Subcutaneous adipose tissue (tissue), 4 donors: ENCODE measurements around the gene INTS2. TPM values are rescaled to one million over a fixed set of nuclear protein-coding genes. Genes with fewer than 3 reads are reported as not detected.

Source experiments
- CTCF ChIP-seq: fragments of 450-650 bp; IDR thresholded peaks from one replicate; pipeline ENCODE4 v1.5.1; 2016; ENCODE audit warnings: low read depth, mild to moderate bottlenecking, control low read depth, antibody characterized with exemption, moderate library complexity
- total RNA-seq, 4 donors: library from RNA; depleted of rRNA; stranded (reverse); fragments of >200 nt; gene quantifications; one replicate each; pipeline ENCODE4 v1.1.0, GENCODE V29; 2016

The INTS2 gene
- total RNA-seq, 4 donors from 2014 or later = 10.0 to 11.9 (median 10.6) TPM

- TF ChIP-seq CTCF = no peak
These were observed 38.4 kb upstream of the INTS2 start for GRCh38 chr17:61966191-61966590.

DNA sequence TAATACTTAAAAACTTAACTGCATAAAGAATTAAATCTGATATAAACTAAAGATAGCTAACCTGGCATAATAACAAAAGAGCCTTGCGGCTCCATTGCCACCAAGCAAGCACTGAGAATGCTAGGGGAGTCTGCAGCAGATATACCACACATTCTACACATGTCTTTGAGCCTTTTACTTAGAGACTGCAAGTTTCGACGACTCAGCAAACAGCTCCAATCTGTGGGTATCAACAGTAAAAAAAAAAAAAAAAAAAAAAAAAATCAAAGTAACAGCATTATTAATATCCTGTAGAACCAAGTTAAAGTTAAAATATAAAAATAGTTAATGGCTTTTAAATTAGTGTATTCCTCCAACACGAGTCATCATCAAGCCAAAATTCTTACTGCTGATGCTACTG is 27.8 kb upstream of the INTS2 start:
- no peak for TF ChIP-seq CTCF

DNA sequence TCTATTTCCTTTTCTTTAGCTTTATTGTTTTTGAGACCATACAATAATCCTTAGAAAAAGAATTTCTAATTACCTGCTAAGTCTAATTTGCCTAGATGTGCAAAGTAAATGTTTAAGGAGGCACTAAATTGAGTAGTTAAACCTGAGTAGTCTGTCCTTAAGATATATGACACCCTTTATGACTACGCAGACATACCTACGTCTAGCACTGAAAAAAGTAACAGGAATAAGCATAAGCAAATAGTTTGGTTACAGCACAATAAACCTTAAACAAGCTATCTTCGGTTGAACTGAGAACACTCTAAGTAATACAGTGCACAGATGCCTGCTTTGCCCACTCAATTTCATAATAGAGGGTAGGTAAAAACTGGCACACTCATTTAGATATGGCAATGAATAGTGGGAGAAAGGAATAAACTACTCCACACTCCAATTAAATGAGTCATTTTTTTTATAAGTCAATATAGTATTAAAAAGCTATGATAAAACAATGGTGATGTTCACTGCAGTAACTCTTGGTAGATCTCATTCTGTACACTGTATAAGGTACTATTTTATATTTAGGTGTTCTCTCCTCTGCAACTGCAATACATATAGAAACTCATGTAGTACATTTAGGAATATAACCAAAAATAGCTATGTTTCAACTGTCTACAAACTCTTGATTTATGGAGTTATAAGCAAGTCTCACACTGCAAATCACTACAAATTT is 19.7 kb upstream of the INTS2 start:
- TF ChIP-seq CTCF = no peak

GRCh38 chr17:61946359-61946758 is 18.6 kb upstream of the INTS2 start:
- TF ChIP-seq CTCF = no peak

- no peak for TF ChIP-seq CTCF
These were observed 15.3 kb upstream of the INTS2 start for GRCh38 chr17:61943117-61943516.

DNA sequence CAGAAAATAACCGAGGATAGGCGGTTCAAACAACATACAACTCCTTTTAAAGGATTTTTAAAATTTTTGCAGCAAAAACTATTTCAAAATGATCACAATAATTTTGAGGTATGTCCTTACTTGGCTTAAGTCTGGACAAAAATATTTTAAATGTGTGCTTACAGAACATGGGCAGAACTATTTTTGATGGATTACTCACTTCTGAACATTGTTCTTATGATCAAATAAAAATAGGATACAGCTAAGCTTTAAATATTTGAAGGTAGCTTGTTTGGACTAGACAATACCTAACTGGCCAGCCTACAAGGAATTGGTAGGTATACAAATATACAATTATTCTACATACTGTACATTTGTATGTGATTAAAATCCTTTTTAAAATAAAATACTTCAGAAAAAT is 14.3 kb upstream of the INTS2 start:
- no peak for TF ChIP-seq CTCF

DNA sequence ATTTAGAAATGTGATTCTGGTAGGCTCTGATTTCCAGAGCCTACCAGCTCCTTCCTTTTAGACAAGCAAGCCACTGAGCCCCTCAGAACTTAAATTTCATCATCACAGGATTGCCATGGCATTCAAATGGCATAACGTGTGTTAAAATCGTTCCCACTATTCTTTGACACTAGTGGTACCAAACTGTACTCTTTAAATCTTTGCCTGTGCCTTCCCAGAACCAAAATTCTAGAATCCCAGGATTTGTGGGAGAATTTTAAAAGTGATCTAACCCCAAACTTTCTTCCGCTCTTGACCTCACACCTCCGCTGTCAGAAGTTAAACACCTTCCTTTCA is 287 bp upstream of the INTS2 start:
- no peak for TF ChIP-seq CTCF
